H1 (cell line): Measurements from ENCODE around the gene WNK2. TPM values are rescaled to one million over a fixed set of nuclear protein-coding genes. Genes with fewer than 3 reads are reported as not detected.

ENCODE experiments used
- CTCF ChIA-PET: fragments of 300-600 bp; sonication (Branson Sonifier 250); formaldehyde crosslinking; loops from one replicate; lab custom pipeline; 2021; ENCODE audit not compliant: partially characterized antibody; lab: Charles Lee
- POLR2A ChIA-PET: fragments of 300-600 bp; sonication (Branson Sonifier 250); formaldehyde crosslinking; loops from one replicate; lab custom pipeline; 2021; ENCODE audit warnings: inconsistent platforms; ENCODE audit not compliant: partially characterized antibody; lab: Charles Lee
- DNase-seq, 2 experiments: peaks; one replicate each; pipeline versions ENCODE4 v3.0.0 to v3.0.0-alpha.2; 2010 to 2022; ENCODE audit warnings: low spot score in 2 of 2, low read depth in 1 of 2, mixed read lengths in 1 of 2
- FAIRE-seq: peaks from 2 replicates; lab custom pipeline; 2011; peaks lifted over from hg19 to GRCh38; lab: Jason Lieb, UNC
- H2AFZ ChIP-seq: 2 replicates; pipeline ENCODE4 v1.8.1; 2012; ENCODE audit warnings: low read length, inconsistent platforms
- H2AK5ac ChIP-seq: 2 replicates; pipeline ENCODE4 v1.6.1; 2013; ENCODE audit warnings: low read depth, low read length
- H2BK120ac ChIP-seq: replicated peaks from 2 replicates; pipeline ENCODE3; 2013; ENCODE audit warnings: low read depth, low read length, inconsistent platforms
- H2BK12ac ChIP-seq: 2 replicates; pipeline ENCODE4 v1.6.1; 2013; ENCODE audit warnings: low read depth, low read length
- H2BK15ac ChIP-seq: 2 replicates; pipeline ENCODE4 v1.6.1; 2013; ENCODE audit warnings: low read length
- H2BK20ac ChIP-seq: 2 replicates; pipeline ENCODE4 v1.6.1; 2013; ENCODE audit warnings: low read length
- H2BK5ac ChIP-seq: 2 replicates; pipeline ENCODE4 v1.6.1; 2013; ENCODE audit warnings: low read depth, low read length
- H3K14ac ChIP-seq: 2 replicates; pipeline ENCODE4 v1.6.1; 2013; ENCODE audit warnings: inconsistent platforms; ENCODE audit not compliant: insufficient read length
- H3K18ac ChIP-seq: 2 replicates; pipeline ENCODE4 v1.6.1; 2013; ENCODE audit warnings: low read length; ENCODE audit errors: extremely low read depth
- H3K23ac ChIP-seq: 2 replicates; pipeline ENCODE4 v1.6.1; 2013; ENCODE audit warnings: inconsistent platforms; ENCODE audit not compliant: insufficient read length
- H3K23me2 ChIP-seq: 2 replicates; pipeline ENCODE4 v1.6.1; 2013; ENCODE audit warnings: low read depth, low read length
- H3K27ac ChIP-seq: 2 replicates; pipeline ENCODE4 v1.6.1; 2011; ENCODE audit warnings: low read depth, low read length, inconsistent platforms
- H3K27me3 ChIP-seq, 4 experiments: replicated peaks in 1 of 4; 1 replicate in 1 of 4; 2 replicates in 3 of 4; pipeline versions ENCODE4 v1.6.1 to v1.8.1; 2011 to 2013; ENCODE audit warnings: low read length in 3 of 4, mild to moderate bottlenecking in 3 of 4, inconsistent platforms in 2 of 4, mixed read lengths in 2 of 4, moderate library complexity in 1 of 4; ENCODE audit not compliant: control insufficient read depth in 3 of 4, insufficient read depth in 3 of 4; ENCODE audit errors: extremely low read depth in 1 of 4
- H3K36me3 ChIP-seq, 4 experiments: 2 replicates each; pipeline versions ENCODE4 v1.6.1 to v1.8.1; 2011 to 2013; ENCODE audit warnings: mild to moderate bottlenecking in 4 of 4, low read length in 3 of 4, moderate library complexity in 2 of 4, control low read depth in 1 of 4, inconsistent platforms in 1 of 4; ENCODE audit not compliant: insufficient read depth in 4 of 4, control insufficient read depth in 2 of 4
- H3K4ac ChIP-seq: replicated peaks from 2 replicates; pipeline ENCODE3; 2013; ENCODE audit warnings: low read length, low read depth, mixed read lengths, inconsistent platforms; ENCODE audit not compliant: insufficient read length
- H3K4me1 ChIP-seq, 4 experiments: replicated peaks in 1 of 4; 1 replicate in 1 of 4; 2 replicates in 3 of 4; pipeline versions ENCODE4 v1.6.1 to v1.8.1; 2011 to 2013; ENCODE audit warnings: low read length in 3 of 4, inconsistent platforms in 2 of 4, mixed read lengths in 1 of 4; ENCODE audit not compliant: insufficient read depth in 4 of 4, control insufficient read depth in 3 of 4
- H3K4me2 ChIP-seq, 2 experiments: 2 replicates each; pipeline versions ENCODE4 v1.6.1 to v1.8.1; 2011 to 2013; ENCODE audit warnings: low read depth in 2 of 2, low read length in 2 of 2, control low read depth in 1 of 2, inconsistent platforms in 1 of 2, mild to moderate bottlenecking in 1 of 2; ENCODE audit not compliant: insufficient read depth in 1 of 2
- H3K4me3 ChIP-seq, 4 experiments: fragments of 200-600, 300-600 bp in 1 of 4; sonication (generic), shearing (Covaris generic), sonication (Bioruptor Twin) in 1 of 4; 2 replicates each; pipeline versions ENCODE4 v1.5.1 to v1.8.1; 2011 to 2016; ENCODE audit warnings: low read length in 4 of 4, low read depth in 3 of 4, control low read depth in 2 of 4, inconsistent platforms in 2 of 4, mild to moderate bottlenecking in 2 of 4, mixed read lengths in 1 of 4, moderate library complexity in 1 of 4; ENCODE audit not compliant: insufficient read depth in 2 of 4; ENCODE audit errors: extremely low read depth in 1 of 4
- H3K56ac ChIP-seq: replicated peaks from 2 replicates; pipeline ENCODE3; 2013; ENCODE audit warnings: low read depth, mild to moderate bottlenecking, mixed read lengths, low read length, inconsistent platforms; ENCODE audit not compliant: insufficient read length
- H3K79me1 ChIP-seq: 2 replicates; pipeline ENCODE4 v1.6.1; 2013; ENCODE audit warnings: low read depth, low read length, control low read depth
- H3K79me2 ChIP-seq, 2 experiments: 2 replicates each; pipeline versions ENCODE4 v1.6.1 to v1.8.1; 2012 to 2013; ENCODE audit warnings: low read length in 2 of 2, mild to moderate bottlenecking in 2 of 2, inconsistent platforms in 1 of 2; ENCODE audit not compliant: insufficient read depth in 2 of 2, control insufficient read depth in 1 of 2
- H3K9ac ChIP-seq, 4 experiments: replicated peaks in 1 of 4; 1 replicate in 1 of 4; 2 replicates in 3 of 4; pipeline versions ENCODE4 v1.6.1 to v1.8.1; 2011 to 2013; ENCODE audit warnings: low read depth in 3 of 4, low read length in 3 of 4, control low read depth in 2 of 4, mild to moderate bottlenecking in 2 of 4, moderate library complexity in 2 of 4, inconsistent platforms in 1 of 4; ENCODE audit errors: extremely low read depth in 1 of 4
- H3K9me3 ChIP-seq, 2 experiments: 2 replicates each; pipeline versions ENCODE4 v1.6.1 to v1.8.1; 2012 to 2013; ENCODE audit warnings: mild to moderate bottlenecking in 2 of 2, moderate library complexity in 2 of 2, control low read depth in 1 of 2, inconsistent platforms in 1 of 2, low read depth in 1 of 2, low read length in 1 of 2, mixed read lengths in 1 of 2; ENCODE audit not compliant: insufficient read depth in 2 of 2
- H4K20me1 ChIP-seq, 2 experiments: replicated peaks in 1 of 2; 2 replicates each; pipeline versions ENCODE3 to v1.8.1; 2011 to 2013; ENCODE audit warnings: inconsistent platforms in 2 of 2, low read length in 2 of 2, mild to moderate bottlenecking in 1 of 2; ENCODE audit not compliant: insufficient read depth in 2 of 2, control insufficient read depth in 1 of 2
- H4K5ac ChIP-seq: 2 replicates; pipeline ENCODE4 v1.6.1; 2013; ENCODE audit warnings: low read length, low read depth, mixed read lengths, inconsistent platforms; ENCODE audit not compliant: insufficient read length
- H4K8ac ChIP-seq: 2 replicates; pipeline ENCODE4 v1.8.0; 2013; ENCODE audit warnings: mild to moderate bottlenecking, moderate library complexity, low read length, inconsistent platforms; ENCODE audit not compliant: insufficient read depth; ENCODE audit errors: extremely low read depth
- H4K91ac ChIP-seq: replicated peaks from 2 replicates; pipeline ENCODE3; 2013; ENCODE audit warnings: low read length, mixed read lengths, inconsistent platforms; ENCODE audit not compliant: insufficient read length
- CBX5 ChIP-seq: fragments of 300-800, 300-1000 bp; sonication (generic); IDR thresholded peaks from 2 replicates; pipeline ENCODE4 v1.7.1; 2016; ENCODE audit warnings: antibody characterized with exemption, low read length, low read depth
- CBX8 ChIP-seq: fragments of 300-800, 300-1000 bp; sonication (generic); IDR thresholded peaks from 2 replicates; pipeline ENCODE4 v1.7.1; 2016; ENCODE audit warnings: low read depth, low read length, borderline replicate concordance
- CHD2 ChIP-seq: IDR thresholded peaks from 2 replicates; pipeline ENCODE4 v1.6.1; 2012; ENCODE audit warnings: low read length, improper control_type of control experiment
- EGR1 ChIP-seq: IDR thresholded peaks from 2 replicates; pipeline ENCODE4 v1.6.1; 2011; ENCODE audit warnings: low read depth, low read length, borderline replicate concordance
- EP300 ChIP-seq, 2 experiments: IDR thresholded peaks; 1 replicate in 1 of 2; 2 replicates in 1 of 2; pipeline ENCODE4 v1.6.1; 2011 to 2012; ENCODE audit warnings: low read depth in 2 of 2, low read length in 2 of 2, mild to moderate bottlenecking in 2 of 2, borderline replicate concordance in 1 of 2, inconsistent platforms in 1 of 2, moderate library complexity in 1 of 2
- HDAC6 ChIP-seq: IDR thresholded peaks from one replicate; pipeline ENCODE4 v1.7.1; 2012; ENCODE audit warnings: low read depth, mild to moderate bottlenecking, inconsistent platforms, low read length, moderate library complexity
- JUND ChIP-seq: IDR thresholded peaks from 2 replicates; pipeline ENCODE4 v1.6.1; 2011; ENCODE audit warnings: mild to moderate bottlenecking, improper control_type of control experiment, low read length
- KDM1A ChIP-seq: fragments of 200-600, 300-600 bp; sonication (generic); IDR thresholded peaks from 2 replicates; pipeline ENCODE4 v1.7.1; 2016; ENCODE audit warnings: mild to moderate bottlenecking, low read length, borderline replicate concordance
- MAFK ChIP-seq: IDR thresholded peaks from 2 replicates; pipeline ENCODE4 v1.6.1; 2012; ENCODE audit warnings: low read depth, mild to moderate bottlenecking, improper control_type of control experiment, low read length
- SIN3A ChIP-seq, 2 experiments: IDR thresholded peaks in 1 of 2; conservative IDR thresholded peaks in 1 of 2; 2 replicates each; pipeline ENCODE4 v1.6.1; 2011 to 2012; ENCODE audit warnings: low read length in 2 of 2, improper control_type of control experiment in 1 of 2, low read depth in 1 of 2, mild to moderate bottlenecking in 1 of 2
- TAF1 ChIP-seq: IDR thresholded peaks from 2 replicates; pipeline ENCODE4 v1.6.1; 2011; ENCODE audit warnings: mild to moderate bottlenecking, low read depth, low read length
- ZNF274 ChIP-seq: IDR thresholded peaks from 2 replicates; pipeline ENCODE4 v1.7.0; 2012; ENCODE audit warnings: low read length, borderline replicate concordance; ENCODE audit errors: extremely low read depth
- WGBS, 2 experiments: shearing (Covaris generic) in 1 of 2; methylation state at CpG; one replicate each; pipeline versions ENCODE4 v1.1.6 to v1.1.7; 2013 to 2015; ENCODE audit warnings: low lambda C conversion rate in 2 of 2, mixed read lengths in 2 of 2, inconsistent platforms in 1 of 2, low coverage in 1 of 2, missing lambda C conversion rate in 1 of 2; ENCODE audit not compliant: insufficient replicate concordance in 2 of 2, insufficient coverage in 1 of 2, insufficient read length in 1 of 2; ENCODE audit errors: extremely low coverage in 1 of 2, missing lambda C conversion rate in 1 of 2; 5-methylcytosine and 5-hydroxymethylcytosine counted together
- polyA plus RNA-seq, 7 experiments: library from polyadenylated mRNA; depleted of rRNA in 3 of 7; stranded (reverse) in 5 of 7; unstranded in 2 of 7; fragments of >200 nt in 5 of 7; fragments of 200-250 nt in 2 of 7; gene quantifications; 1 replicate in 5 of 7; 2 replicates in 1 of 7; 4 replicates in 1 of 7; pipeline versions ENCODE4 v1.2.1 to v1.2.3, GENCODE V29; 2011 to 2013; ENCODE audit warnings: missing spikeins in 2 of 7, mixed read lengths in 2 of 7
- total RNA-seq: library from RNA; stranded (reverse); fragmentation: NEBNext Ultra II Directional; extraction: Animal tissue kit (Norgen Biotek cat#: 25700); gene quantifications from 2 replicates; pipeline ENCODE4 v1.2.1, GENCODE V29; 2021

The WNK2 gene
- total and polyA plus RNA-seq, 2 of the 8 experiments (the other 6 are each of a cell fraction or from before 2014, with no cell fraction given): 12.0 to 87.2 TPM

DNA sequence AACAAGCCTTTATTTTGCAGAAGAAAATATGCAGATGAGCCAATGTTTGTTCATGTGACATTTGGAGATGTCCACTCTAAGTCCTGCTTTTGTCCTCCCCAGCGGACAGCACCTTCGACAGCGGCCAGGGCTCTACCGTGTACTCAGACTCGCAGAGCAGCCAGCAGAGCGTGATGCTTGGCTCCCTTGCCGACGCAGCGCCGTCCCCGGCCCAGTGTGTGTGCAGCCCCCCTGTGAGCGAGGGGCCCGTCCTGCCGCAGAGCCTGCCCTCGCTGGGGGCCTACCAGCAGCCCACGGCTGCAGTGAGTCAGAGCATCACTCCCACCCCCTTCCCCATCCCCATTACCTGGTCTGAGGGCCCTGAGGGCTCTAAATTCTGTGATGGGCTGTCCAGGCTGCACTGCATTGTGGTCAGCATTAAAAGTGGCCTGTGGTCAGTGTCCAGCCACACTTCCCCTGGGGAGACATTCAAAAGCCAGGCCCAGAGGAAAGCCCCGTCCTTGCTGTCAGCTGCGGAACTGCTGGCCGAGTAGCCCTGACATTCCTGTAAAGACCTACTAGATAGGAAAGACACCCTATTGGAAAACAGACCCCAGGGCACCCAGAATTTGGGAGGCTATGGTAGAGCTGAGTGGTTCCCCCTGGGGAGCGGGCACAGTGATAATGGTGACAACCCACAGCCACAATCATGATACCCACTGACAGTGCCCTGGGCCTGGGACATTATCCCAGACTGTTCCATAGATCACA lies 69.0 kb downstream of the WNK2 start:
- WGBS, 2 experiments: 89% methylated on average over 20 of the region's 20 CpGs; no CpG with 5 or more reads in 1 of the 2 experiments
- CTCF ChIA-PET: interaction anchor here (0.7 to 1.4 kb wide), 6 partner anchors 9 to 99 kb away, joined by 3 to 5 read pairs (median 3); no protein-coding TSS in a partner anchor

More for the DNA sequence above, 69.0 kb downstream of the WNK2 start:
- H3K23me2 ChIP-seq: no peaks in the 10 kb centered on the region
- H4K91ac ChIP-seq: no peak overlapping the region
- no peak for TF ChIP-seq CBX5
- no peak for TF ChIP-seq CBX8
- TF ChIP-seq KDM1A: no peak
- TF ChIP-seq HDAC6: no peak
- no peak for TF ChIP-seq EP300 (IDR thresholded peaks at IDR 0.05; ENCODE audit: borderline replicate concordance in 1 of 2, low read depth in 2 of 2, low read length in 2 of 2)
- TF ChIP-seq MAFK: no peak
- no peak for TF ChIP-seq EGR1
- no peak for TF ChIP-seq SIN3A (conservative IDR thresholded peaks at IDR 0.05 in 1 of 2, IDR thresholded peaks at IDR 0.05 in 1 of 2; ENCODE audit: low read depth in 1 of 2, low read length in 2 of 2)
- no peak for TF ChIP-seq TAF1
- TF ChIP-seq CHD2: no peak
- TF ChIP-seq JUND: no peak
- TF ChIP-seq ZNF274: no peak
- TF ChIP-seq, all 59 proteins: peak for 0
- Histone ChIP-seq H3K9me3 (no peaks in the 10 kb centered on the region), H3K79me2 (no peaks in the 10 kb centered on the region), H2BK12ac (no peak overlapping the region), H4K8ac (peak overlapping the region; percentile 3; the same call in 1 of the 2 replicates), H2BK120ac (no peak overlapping the region), H3K4me2 (no peak overlapping the region), H3K4me3 (no peak overlapping the region), H2AK5ac (no peak overlapping the region), H3K23ac (no peak overlapping the region), H3K4me1 (peaks cover 0 to 5% (median 0%) of the 10 kb centered on the region in 4 experiments; a peak in 3 of 7 replicates), H2AFZ (no peak overlapping the region), H3K4ac (no peak overlapping the region), H3K9ac (no peak overlapping the region; a peak in 1 of 7 replicates), H2BK20ac (no peak overlapping the region), H2BK15ac (no peak overlapping the region), H4K5ac (no peak overlapping the region), H3K14ac (no peak overlapping the region), H2BK5ac (no peak overlapping the region), H3K27ac (no peak overlapping the region), H4K20me1 (peaks cover 0 to 15% of the 10 kb centered on the region in 2 experiments), H3K79me1 (no peaks in the 10 kb centered on the region), H3K36me3 (peaks cover 1 to 8% (median 2%) of the 10 kb centered on the region in 4 experiments; a peak in 6 of 8 replicates), H3K27me3 (no peaks in the 10 kb centered on the region), H3K18ac (no peak overlapping the region), H3K56ac (no peak overlapping the region)
- FAIRE-seq (no peak), DNase-seq (no peak)
- POLR2A ChIA-PET: no interaction called here
